ENCODE results near the gene VWC2L. TPM values are rescaled to one million over a fixed set of nuclear protein-coding genes. Genes with fewer than 3 reads are reported as not detected.

Gene VWC2L
- total and polyA plus RNA-seq, 2 donors from 2014 or later = 0.09 TPM; not detected in 1

GRCh38 chr2:214575465-214575864 is 164.6 kb downstream of the VWC2L start:
- H3K9ac ChIP-seq (ENCODE audit: low read length in 3 of 3) = no peak overlapping the region
- no peaks in the 10 kb centered on the region for H3K36me3 ChIP-seq (ENCODE audit: control insufficient read depth in 2 of 3, insufficient read depth in 3 of 3, low read length in 3 of 3)
- no peak overlapping the region for H3K27ac ChIP-seq (ENCODE audit: low read depth in 2 of 2, low read length in 2 of 2)
- no peak for TF ChIP-seq CTCF (IDR thresholded peaks at IDR 0.05; ENCODE audit: borderline replicate concordance, extremely low read depth, insufficient read depth)
- FAIRE-seq (no peak), DNase-seq (no peak)
- intact Hi-C loops (cut with DNase I) = no loop called here
- no peaks in the 10 kb centered on the region for H3K9me3 ChIP-seq (ENCODE audit: control insufficient read depth in 2 of 3, insufficient read depth in 1 of 3, low read length in 3 of 3)
- H3K4me1 ChIP-seq (ENCODE audit: control insufficient read depth in 2 of 3, insufficient read depth in 2 of 3, low read depth in 1 of 3, low read length in 3 of 3) = peaks cover 0 to 9% (median 0%) of the 10 kb centered on the region in 3 donors
- peak overlapping the region in 1 of 3 donors; percentile 9 for H3K4me3 ChIP-seq (ENCODE audit: low read length in 3 of 3)
- no peaks in the 10 kb centered on the region for H3K27me3 ChIP-seq (ENCODE audit: control insufficient read depth, insufficient read depth, low read length)

GRCh38 chr2:214577769-214578168 is 166.9 kb downstream of the VWC2L start:
- TF ChIP-seq CTCF (IDR thresholded peaks at IDR 0.05; ENCODE audit: borderline replicate concordance, extremely low read depth, insufficient read depth) = no peak
- Histone ChIP-seq H3K36me3 (ENCODE audit: control insufficient read depth in 2 of 3, insufficient read depth in 3 of 3, low read length in 3 of 3) (no peaks in the 10 kb centered on the region), H3K4me1 (ENCODE audit: control insufficient read depth in 2 of 3, insufficient read depth in 2 of 3, low read depth in 1 of 3, low read length in 3 of 3) (peaks cover 0 to 9% (median 0%) of the 10 kb centered on the region in 3 donors), H3K27me3 (ENCODE audit: control insufficient read depth, insufficient read depth, low read length) (no peaks in the 10 kb centered on the region), H3K9ac (ENCODE audit: low read length in 3 of 3) (no peak overlapping the region), H3K9me3 (ENCODE audit: control insufficient read depth in 2 of 3, insufficient read depth in 1 of 3, low read length in 3 of 3) (no peaks in the 10 kb centered on the region), H3K4me3 (ENCODE audit: low read length in 3 of 3) (no peak overlapping the region), H3K27ac (ENCODE audit: low read depth in 2 of 2, low read length in 2 of 2) (no peak overlapping the region)
- DNase-seq (no peak), FAIRE-seq (no peak)
- intact Hi-C loops (cut with DNase I) = no loop called here

- FAIRE-seq (no peak), DNase-seq (no peak)
- intact Hi-C loops (cut with DNase I) = no loop called here
- no peak overlapping the region for H3K4me3 ChIP-seq (ENCODE audit: low read length in 3 of 3)
- no peak overlapping the region for H3K27ac ChIP-seq (ENCODE audit: low read depth in 2 of 2, low read length in 2 of 2)
- TF ChIP-seq CTCF (IDR thresholded peaks at IDR 0.05; ENCODE audit: borderline replicate concordance, extremely low read depth, insufficient read depth) = no peak
- peaks cover 0 to 9% (median 0%) of the 10 kb centered on the region in 3 donors for H3K4me1 ChIP-seq (ENCODE audit: control insufficient read depth in 2 of 3, insufficient read depth in 2 of 3, low read depth in 1 of 3, low read length in 3 of 3)
- no peak overlapping the region for H3K9ac ChIP-seq (ENCODE audit: low read length in 3 of 3)
- no peaks in the 10 kb centered on the region for H3K36me3 ChIP-seq (ENCODE audit: control insufficient read depth in 2 of 3, insufficient read depth in 3 of 3, low read length in 3 of 3)
- no peaks in the 10 kb centered on the region for H3K9me3 ChIP-seq (ENCODE audit: control insufficient read depth in 2 of 3, insufficient read depth in 1 of 3, low read length in 3 of 3)
- no peaks in the 10 kb centered on the region for H3K27me3 ChIP-seq (ENCODE audit: control insufficient read depth, insufficient read depth, low read length)
Observed at GRCh38 chr2:214578442-214578841, 167.6 kb downstream of the VWC2L start.

GRCh38 chr2:214579035-214579434 is 168.2 kb downstream of the VWC2L start:
- H3K4me1 ChIP-seq (ENCODE audit: control insufficient read depth in 2 of 3, insufficient read depth in 2 of 3, low read depth in 1 of 3, low read length in 3 of 3) = peaks cover 0 to 9% (median 0%) of the 10 kb centered on the region in 3 donors
- FAIRE-seq (no peak), DNase-seq (no peak)
- no peak for TF ChIP-seq CTCF (IDR thresholded peaks at IDR 0.05; ENCODE audit: borderline replicate concordance, extremely low read depth, insufficient read depth)
- H3K36me3 ChIP-seq (ENCODE audit: control insufficient read depth in 2 of 3, insufficient read depth in 3 of 3, low read length in 3 of 3) = no peaks in the 10 kb centered on the region
- H3K9ac ChIP-seq (ENCODE audit: low read length in 3 of 3) = no peak overlapping the region
- intact Hi-C loops (cut with DNase I) = no loop called here
- H3K9me3 ChIP-seq (ENCODE audit: control insufficient read depth in 2 of 3, insufficient read depth in 1 of 3, low read length in 3 of 3) = no peaks in the 10 kb centered on the region
- H3K27me3 ChIP-seq (ENCODE audit: control insufficient read depth, insufficient read depth, low read length) = no peaks in the 10 kb centered on the region
- no peak overlapping the region for H3K4me3 ChIP-seq (ENCODE audit: low read length in 3 of 3)
- no peak overlapping the region for H3K27ac ChIP-seq (ENCODE audit: low read depth in 2 of 2, low read length in 2 of 2)
